Brain microvascular endothelial cell (primary cell): ENCODE measurements around the gene OLIG2.

ENCODE experiments used
- DNase-seq: peaks from one replicate; pipeline ENCODE4 v3.0.0-alpha.2; 2020
- H3K27ac ChIP-seq: fragments of 250-450 bp; sonication (Bioruptor Pico); 2 replicates; pipeline ENCODE4 v1.5.1; 2020; ENCODE audit warnings: mild to moderate bottlenecking, moderate library complexity
- H3K27me3 ChIP-seq: fragments of 250-450 bp; sonication (Bioruptor Pico); replicated peaks from 2 replicates; pipeline ENCODE4 v1.5.1; 2020; ENCODE audit warnings: mild to moderate bottlenecking
- H3K36me3 ChIP-seq: fragments of 250-450 bp; sonication (Bioruptor Pico); replicated peaks from 2 replicates; pipeline ENCODE4 v1.5.1; 2020; ENCODE audit warnings: mild to moderate bottlenecking
- H3K4me3 ChIP-seq: 2 replicates; pipeline ENCODE4 v1.5.1; 2011; ENCODE audit warnings: low read depth, mild to moderate bottlenecking, control low read depth, low read length, moderate library complexity
- CTCF ChIP-seq: IDR thresholded peaks from 2 replicates; pipeline ENCODE4 v1.5.1; 2011; ENCODE audit warnings: low read depth, mild to moderate bottlenecking, moderate library complexity, low read length, control low read depth, inconsistent platforms; ENCODE audit errors: missing control alignments
- in situ Hi-C: cut with HindIII; loops from 2 replicates; pipeline ENCODE4 v1.10.0; 2017; ENCODE audit warnings: low sequenced_read_pairs, low pct_ligation_motif_present

Gene OLIG2

DNA sequence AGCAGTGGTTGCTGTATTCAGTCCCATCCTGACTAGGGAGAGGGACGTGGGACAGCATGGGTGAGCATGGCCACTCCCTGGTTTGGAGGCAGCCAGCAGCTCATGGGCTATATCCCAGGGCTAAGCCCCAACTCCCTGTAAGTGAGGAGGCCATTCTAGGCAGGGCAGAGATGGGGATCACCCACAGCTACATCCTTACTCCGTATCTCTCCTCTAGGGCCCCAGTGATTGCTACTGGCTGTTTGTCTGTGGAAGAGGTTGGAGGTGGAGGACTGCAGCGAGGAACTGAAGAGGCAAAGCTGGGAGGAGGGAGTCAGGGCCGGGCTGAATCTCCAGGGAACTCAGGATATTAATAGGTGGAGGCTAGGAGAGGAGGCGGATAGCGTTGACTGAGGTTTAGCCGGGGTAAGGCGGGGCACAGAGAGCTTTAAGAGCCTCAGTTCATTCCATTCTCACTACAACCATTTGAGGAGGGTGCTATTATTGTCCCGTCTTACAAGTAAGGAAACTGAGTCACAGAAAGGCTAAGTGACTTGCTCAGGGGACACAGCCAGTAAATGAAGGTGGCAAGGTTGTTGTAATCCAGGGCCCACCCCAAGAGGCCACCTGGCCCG is 6.8 kb downstream of the OLIG2 start:
- TF ChIP-seq CTCF: no peak
- in situ Hi-C loops: no loop called here

DNA sequence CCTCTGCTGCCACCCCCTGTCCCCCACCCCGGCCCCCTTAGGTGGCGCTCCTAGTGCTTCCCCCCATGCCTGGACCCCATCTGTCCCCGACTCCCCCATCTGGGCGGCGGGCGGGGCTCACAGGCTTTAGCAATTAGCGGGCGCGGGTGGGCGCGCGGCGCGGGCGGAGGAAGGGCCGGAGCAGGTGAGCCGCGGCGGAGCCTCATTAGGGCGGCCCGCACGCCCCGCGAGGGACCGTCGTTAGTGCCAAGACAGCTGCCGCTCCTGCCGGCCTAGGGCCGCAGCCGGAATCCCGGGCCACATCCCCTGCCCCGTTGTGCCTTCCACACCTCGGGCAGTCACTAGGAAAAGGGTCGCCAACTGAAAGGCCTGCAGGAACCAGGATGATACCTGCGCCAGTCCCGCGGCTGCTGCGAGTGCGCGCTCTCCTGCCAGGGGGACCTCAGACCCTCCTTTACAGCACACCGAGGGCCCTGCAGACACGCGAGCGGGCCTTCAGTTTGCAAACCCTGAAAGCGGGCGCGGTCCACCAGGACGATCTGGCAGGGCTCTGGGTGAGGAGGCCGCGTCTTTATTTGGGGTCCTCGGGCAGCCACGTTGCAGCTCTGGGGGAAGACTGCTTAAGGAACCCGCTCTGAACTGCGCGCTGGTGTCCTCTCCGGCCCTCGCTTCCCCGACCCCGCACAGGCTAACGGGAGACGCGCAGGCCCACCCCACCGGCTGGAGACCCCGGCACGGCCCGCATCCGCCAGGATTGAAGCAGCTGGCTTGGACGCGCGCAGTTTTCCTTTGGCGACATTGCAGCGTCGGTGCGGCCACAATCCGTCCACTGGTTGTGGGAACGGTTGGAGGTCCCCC is 7.6 kb downstream of the OLIG2 start:
- in situ Hi-C loops: no loop called here
- Histone ChIP-seq H3K36me3 (no peaks in the 10 kb centered on the region), H3K27me3 (peaks cover 64% of the 10 kb centered on the region), H3K4me3 (no peak overlapping the region), H3K27ac (no peak overlapping the region)
- TF ChIP-seq CTCF: no peak
- no peak for DNase-seq

More for the DNA sequence above, 6.8 kb downstream of the OLIG2 start:
- H3K27ac ChIP-seq: no peak overlapping the region
- DNase-seq: no peak
- peaks cover 72% of the 10 kb centered on the region for H3K27me3 ChIP-seq
- H3K4me3 ChIP-seq: no peak overlapping the region
- H3K36me3 ChIP-seq: no peaks in the 10 kb centered on the region

- H3K27me3 ChIP-seq: peaks cover 57% of the 10 kb centered on the region
- DNase-seq: no peak
- in situ Hi-C loops: no loop called here
Observed at GRCh38 chr21:33033961-33034413, 8.3 kb downstream of the OLIG2 start.

DNA sequence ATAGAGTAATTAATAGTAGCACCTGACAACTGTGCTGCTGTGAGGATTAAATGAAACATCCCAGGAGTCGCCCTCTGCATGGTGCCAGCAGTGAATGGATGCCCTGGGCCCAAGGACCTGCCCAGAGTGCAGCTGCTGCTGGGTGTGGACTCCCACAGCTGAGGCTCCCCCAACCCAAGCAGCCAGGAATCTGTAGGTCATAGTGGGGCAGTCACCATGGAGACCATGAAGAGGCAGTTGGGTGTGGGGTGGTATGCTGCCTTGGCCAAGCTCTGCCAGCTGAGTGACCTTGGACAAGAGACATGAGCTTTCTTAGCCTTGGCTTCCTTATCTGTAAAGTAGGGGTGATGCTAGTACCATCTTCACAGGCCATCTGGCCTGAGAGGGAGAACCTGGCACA is 9.4 kb downstream of the OLIG2 start:
- DNase-seq: no peak
- in situ Hi-C loops: no loop called here
- Histone ChIP-seq H3K27ac (no peak overlapping the region), H3K36me3 (no peaks in the 10 kb centered on the region), H3K4me3 (no peak overlapping the region), H3K27me3 (peaks cover 46% of the 10 kb centered on the region)
- TF ChIP-seq CTCF: no peak

More at GRCh38 chr21:33033961-33034413, 8.3 kb downstream of the OLIG2 start:
- H3K27ac ChIP-seq: no peak overlapping the region
- no peak overlapping the region for H3K4me3 ChIP-seq
- TF ChIP-seq CTCF: no peak
- no peaks in the 10 kb centered on the region for H3K36me3 ChIP-seq

DNA sequence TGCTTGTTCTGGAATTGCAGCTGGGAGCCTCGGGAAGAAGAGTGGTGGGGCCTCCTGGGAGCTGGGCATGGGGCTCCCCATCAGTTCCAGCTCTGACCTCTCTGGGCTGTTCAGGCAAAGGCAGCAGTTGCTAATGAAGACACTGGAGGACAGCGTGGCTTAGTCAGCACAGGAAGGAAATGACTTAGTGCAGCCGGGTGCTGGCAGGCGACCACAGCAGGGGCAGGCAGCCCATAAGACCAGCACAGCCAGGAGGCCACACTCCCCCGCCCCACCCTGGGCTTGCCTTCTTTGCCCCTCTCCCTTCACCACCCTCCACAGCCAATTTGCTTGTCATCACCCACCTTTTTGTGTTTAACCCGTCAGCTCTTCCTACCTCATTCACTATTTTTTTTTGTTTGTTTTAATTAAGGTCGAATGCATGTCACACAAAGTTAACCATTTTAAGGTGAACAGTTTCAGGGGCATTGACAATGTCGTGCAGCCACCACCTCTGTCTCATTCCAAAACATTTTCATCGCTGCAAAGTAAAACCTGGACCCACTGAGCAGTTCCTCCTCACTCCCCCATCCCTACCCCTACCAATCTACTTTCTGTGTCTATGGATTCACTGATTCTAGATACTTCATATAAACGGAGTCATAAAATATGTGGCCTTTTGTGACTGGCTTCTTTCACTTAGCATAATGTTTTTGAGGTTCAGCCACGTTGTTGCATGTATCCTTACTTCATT is 10.9 kb downstream of the OLIG2 start:
- H3K27ac ChIP-seq: no peak overlapping the region
- no peak for TF ChIP-seq CTCF
- no peak overlapping the region for H3K4me3 ChIP-seq
- in situ Hi-C loops: no loop called here
- peak; percentile 55 for DNase-seq
- H3K27me3 ChIP-seq: peaks cover 31% of the 10 kb centered on the region
- no peaks in the 10 kb centered on the region for H3K36me3 ChIP-seq
